HG03135 (cell line): ENCODE data around the gene FBXO5.
"Not testable (repeated sequence)": the region's sequence is repeated elsewhere in the genome, so short reads cannot be mapped to it uniquely, and the experiment has no call there.

Experiments
- ATAC-seq: cut with Tn5 transposase; IDR thresholded peaks from one replicate; pipeline ENCODE4 v1.9.1; 2021; ENCODE audit warnings: mild to moderate bottlenecking, moderate library complexity; ENCODE audit not compliant: unreplicated experiment

Gene FBXO5

GRCh38 chr6:152982904-152983636 is at the start of gene FBXO5:
Gene FBXO5, minus strand, starts transcription at chr6:152983041. Its CDS starts 82 bp downstream, at chr6:152982959.
- ATAC-seq: peak; percentile 88

GRCh38 chr6:153032255-153032882 is 49.5 kb upstream of the FBXO5 start:
- no peak for ATAC-seq

GRCh38 chr6:153031335-153031955 is 48.6 kb upstream of the FBXO5 start:
- ATAC-seq: no peak

GRCh38 chr6:153028963-153029362 is 46.1 kb upstream of the FBXO5 start:
- no peak for ATAC-seq

GRCh38 chr6:153028286-153028685 is 45.4 kb upstream of the FBXO5 start:
- ATAC-seq: no peak

GRCh38 chr6:153027480-153027879 is 44.6 kb upstream of the FBXO5 start:
- no peak for ATAC-seq

GRCh38 chr6:153024709-153025017 is 41.8 kb upstream of the FBXO5 start:
- no peak for ATAC-seq

- peak; percentile 98 for ATAC-seq
These were observed 41.3 kb upstream of the FBXO5 start for GRCh38 chr6:153023977-153024708.

- ATAC-seq: no peak
These were observed 35.5 kb upstream of the FBXO5 start for GRCh38 chr6:153018355-153018754.

GRCh38 chr6:153016846-153017245 is 34.0 kb upstream of the FBXO5 start:
- no peak for ATAC-seq

- ATAC-seq: no peak
These were observed 32.3 kb upstream of the FBXO5 start for GRCh38 chr6:153015094-153015640.

GRCh38 chr6:153013438-153013837 is 30.6 kb upstream of the FBXO5 start:
- no peak for ATAC-seq

GRCh38 chr6:153012856-153013255 is 30.0 kb upstream of the FBXO5 start:
- no peak for ATAC-seq

- ATAC-seq: peak; percentile 6
These were observed 20.5 kb upstream of the FBXO5 start for GRCh38 chr6:153003366-153003690.

- peak; percentile 94 for ATAC-seq
These were observed 19.9 kb upstream of the FBXO5 start, which contains the start of gene MTRF1L for GRCh38 chr6:153002613-153003365. Gene MTRF1L, minus strand, starts transcription at chr6:153002709. Its CDS starts 24 bp downstream, at chr6:153002685.

- ATAC-seq: peak; percentile 26
These were observed 19.1 kb upstream of the FBXO5 start for GRCh38 chr6:153001767-153002612.

GRCh38 chr6:153000790-153001189 is 17.9 kb upstream of the FBXO5 start:
- ATAC-seq: not testable (repeated sequence)

GRCh38 chr6:153000243-153000642 is 17.4 kb upstream of the FBXO5 start:
- no peak for ATAC-seq

- not testable (repeated sequence) for ATAC-seq
These were observed 16.7 kb upstream of the FBXO5 start for GRCh38 chr6:152999538-152999937.

- no peak for ATAC-seq
These were observed 11.0 kb upstream of the FBXO5 start for GRCh38 chr6:152993847-152994246.
